ENCODE results near the gene FHIT. TPM values are rescaled to one million over a fixed set of nuclear protein-coding genes. Genes with fewer than 3 reads are reported as not detected.

Gene FHIT
- total and polyA plus RNA-seq, 10 of the 15 experiments (the other 5 are each of a cell fraction or from before 2014, with no cell fraction given): 4.2 to 14.9 (median 9.4) TPM

DNA sequence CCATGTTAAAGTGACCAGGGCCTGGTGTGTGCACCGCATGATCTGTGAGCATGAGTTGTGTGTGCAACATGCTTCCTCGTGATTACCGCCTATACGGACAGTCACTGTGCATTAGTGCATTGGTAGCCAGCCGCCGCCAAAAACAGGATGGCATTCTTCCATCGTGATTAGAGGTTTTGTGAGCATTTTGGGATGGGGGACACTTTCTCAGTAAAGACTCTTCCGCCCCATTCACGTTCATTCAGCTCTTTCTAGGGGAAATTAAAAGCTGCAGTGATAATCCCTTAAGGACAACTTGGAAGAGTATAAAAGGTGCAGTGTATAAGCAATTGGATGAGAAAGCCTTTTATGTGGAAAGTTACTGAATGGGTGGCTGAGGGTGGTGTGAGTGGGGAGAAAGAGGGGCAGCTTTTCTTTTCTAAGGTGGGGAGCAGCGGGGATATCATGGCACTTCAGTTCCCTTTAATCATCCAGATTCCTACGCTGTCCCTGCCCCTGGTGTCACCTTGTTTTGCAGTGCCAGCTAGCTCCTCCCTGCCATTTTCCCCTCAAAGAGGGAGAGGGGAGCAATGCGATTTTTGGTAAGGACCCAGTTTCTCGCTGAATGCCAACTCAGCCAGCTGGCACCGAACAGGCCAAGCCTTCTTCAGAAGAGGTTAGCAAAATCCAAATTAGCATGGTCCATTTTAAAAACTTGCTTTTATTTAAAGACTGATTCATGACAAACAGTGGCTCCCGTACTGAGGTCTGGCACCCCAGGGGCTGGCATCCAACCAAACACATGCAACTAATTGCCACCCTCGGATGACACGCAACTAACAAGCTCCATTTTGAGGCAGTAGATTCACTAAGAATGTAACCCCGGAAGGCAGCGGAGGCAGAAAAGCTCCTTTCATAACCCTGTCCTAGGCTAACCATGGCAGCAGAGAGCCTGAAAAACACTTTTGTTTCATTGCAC, 447.8 kb downstream of the FHIT start:
- Histone ChIP-seq H3K27ac (ENCODE audit: control insufficient read depth, insufficient read depth) (no peak overlapping the region), H3K9ac (ENCODE audit: control insufficient read depth, insufficient read depth, low read length) (no peak overlapping the region), H3K4me2 (ENCODE audit: control insufficient read depth, insufficient read depth) (no peak overlapping the region), H3K27me3 (replicated peaks in 1 of 2; ENCODE audit: control insufficient read depth in 2 of 2, insufficient read depth in 2 of 2, low read length in 1 of 2) (no peaks in the 10 kb centered on the region), H3K9me3 (replicated peaks; ENCODE audit: control insufficient read depth, insufficient read depth, low read length) (no peaks in the 10 kb centered on the region), H4K20me1 (ENCODE audit: control insufficient read depth, insufficient read depth) (no peaks in the 10 kb centered on the region), H3K4me3 (no peak overlapping the region), H3K79me2 (ENCODE audit: control insufficient read depth, insufficient read depth, low read length) (no peaks in the 10 kb centered on the region), H3K36me3 (ENCODE audit: control insufficient read depth in 2 of 2, insufficient read depth in 2 of 2, low read length in 1 of 2) (no peaks in the 10 kb centered on the region), H3K4me1 (ENCODE audit: control insufficient read depth, insufficient read depth, low read length) (no peaks in the 10 kb centered on the region), H2AFZ (ENCODE audit: control insufficient read depth, low read depth, low read length) (no peak overlapping the region)
- ATAC-seq (no peak), FAIRE-seq (no peak), DNase-seq (ENCODE audit: low read depth, low spot score) (no peak)
- ChIA-PET CTCF (no interaction called here), SMC1A (ENCODE audit: uncharacterized antibody, unreplicated experiment) (interaction anchor here (0.7 to 1.8 kb wide), 3 partner anchors 10 to 99 kb away, joined by 3 to 4 read pairs (median 3); no protein-coding TSS in a partner anchor), POLR2A (no interaction called here), RAD21 (ENCODE audit: unreplicated experiment) (no interaction called here)
- WGBS (ENCODE audit: insufficient coverage, insufficient replicate concordance, low lambda C conversion rate, missing lambda C conversion rate): 90% methylated on average over 19 of the region's 19 CpGs
- intact Hi-C loops (cut with micrococcal nuclease; ENCODE audit: unreplicated experiment) (no loop called here), in situ Hi-C loops (cut with MboI) (no loop called here)
- no TSS peak for BruUV-seq (replicated peaks)
- TF ChIP-seq PML (IDR thresholded peaks at IDR 0.05; ENCODE audit: low read length) (no peak), ATF7 (IDR thresholded peaks at IDR 0.05; ENCODE audit: low read depth) (no peak), E2F8 (IDR thresholded peaks at IDR 0.05; ENCODE audit: low read depth, partially characterized antibody) (no peak), MEF2B (IDR thresholded peaks at IDR 0.05; ENCODE audit: partially characterized antibody, poor library complexity, severe bottlenecking) (no peak), MYB (IDR thresholded peaks at IDR 0.05; ENCODE audit: borderline replicate concordance, low read depth, low read length) (no peak), NR2C1 (IDR thresholded peaks at IDR 0.05) (no peak), RB1 (IDR thresholded peaks at IDR 0.05; ENCODE audit: borderline replicate concordance) (no peak), POU2F2 (IDR thresholded peaks at IDR 0.05; ENCODE audit: borderline replicate concordance, low read depth, low read length) (no peak), RAD51 (IDR thresholded peaks at IDR 0.05) (no peak)
- TF ChIP-seq, protein P1, sequence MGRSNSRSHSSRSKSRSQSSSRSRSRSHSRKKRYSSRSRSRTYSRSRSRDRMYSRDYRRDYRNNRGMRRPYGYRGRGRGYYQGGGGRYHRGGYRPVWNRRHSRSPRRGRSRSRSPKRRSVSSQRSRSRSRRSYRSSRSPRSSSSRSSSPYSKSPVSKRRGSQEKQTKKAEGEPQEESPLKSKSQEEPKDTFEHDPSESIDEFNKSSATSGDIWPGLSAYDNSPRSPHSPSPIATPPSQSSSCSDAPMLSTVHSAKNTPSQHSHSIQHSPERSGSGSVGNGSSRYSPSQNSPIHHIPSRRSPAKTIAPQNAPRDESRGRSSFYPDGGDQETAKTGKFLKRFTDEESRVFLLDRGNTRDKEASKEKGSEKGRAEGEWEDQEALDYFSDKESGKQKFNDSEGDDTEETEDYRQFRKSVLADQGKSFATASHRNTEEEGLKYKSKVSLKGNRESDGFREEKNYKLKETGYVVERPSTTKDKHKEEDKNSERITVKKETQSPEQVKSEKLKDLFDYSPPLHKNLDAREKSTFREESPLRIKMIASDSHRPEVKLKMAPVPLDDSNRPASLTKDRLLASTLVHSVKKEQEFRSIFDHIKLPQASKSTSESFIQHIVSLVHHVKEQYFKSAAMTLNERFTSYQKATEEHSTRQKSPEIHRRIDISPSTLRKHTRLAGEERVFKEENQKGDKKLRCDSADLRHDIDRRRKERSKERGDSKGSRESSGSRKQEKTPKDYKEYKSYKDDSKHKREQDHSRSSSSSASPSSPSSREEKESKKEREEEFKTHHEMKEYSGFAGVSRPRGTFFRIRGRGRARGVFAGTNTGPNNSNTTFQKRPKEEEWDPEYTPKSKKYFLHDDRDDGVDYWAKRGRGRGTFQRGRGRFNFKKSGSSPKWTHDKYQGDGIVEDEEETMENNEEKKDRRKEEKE (IDR thresholded peaks at IDR 0.05): no peak
- TF ChIP-seq, protein P2, sequence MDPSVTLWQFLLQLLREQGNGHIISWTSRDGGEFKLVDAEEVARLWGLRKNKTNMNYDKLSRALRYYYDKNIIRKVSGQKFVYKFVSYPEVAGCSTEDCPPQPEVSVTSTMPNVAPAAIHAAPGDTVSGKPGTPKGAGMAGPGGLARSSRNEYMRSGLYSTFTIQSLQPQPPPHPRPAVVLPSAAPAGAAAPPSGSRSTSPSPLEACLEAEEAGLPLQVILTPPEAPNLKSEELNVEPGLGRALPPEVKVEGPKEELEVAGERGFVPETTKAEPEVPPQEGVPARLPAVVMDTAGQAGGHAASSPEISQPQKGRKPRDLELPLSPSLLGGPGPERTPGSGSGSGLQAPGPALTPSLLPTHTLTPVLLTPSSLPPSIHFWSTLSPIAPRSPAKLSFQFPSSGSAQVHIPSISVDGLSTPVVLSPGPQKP (IDR thresholded peaks at IDR 0.05; ENCODE audit: low read depth, low read length): no peak
- TF ChIP-seq, protein P3, sequence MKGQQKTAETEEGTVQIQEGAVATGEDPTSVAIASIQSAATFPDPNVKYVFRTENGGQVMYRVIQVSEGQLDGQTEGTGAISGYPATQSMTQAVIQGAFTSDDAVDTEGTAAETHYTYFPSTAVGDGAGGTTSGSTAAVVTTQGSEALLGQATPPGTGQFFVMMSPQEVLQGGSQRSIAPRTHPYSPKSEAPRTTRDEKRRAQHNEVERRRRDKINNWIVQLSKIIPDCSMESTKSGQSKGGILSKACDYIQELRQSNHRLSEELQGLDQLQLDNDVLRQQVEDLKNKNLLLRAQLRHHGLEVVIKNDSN (IDR thresholded peaks at IDR 0.05; ENCODE audit: borderline replicate concordance, extremely low read length, insufficient read depth, low read depth, low read length): no peak
